Measurements from ENCODE around the gene SCGB2A2. TPM values are rescaled to one million over a fixed set of nuclear protein-coding genes. Genes with fewer than 3 reads are reported as not detected.

Gene SCGB2A2
- total RNA-seq, 1 experiment from 2014 or later = not detected

- TF ChIP-seq E2F4 (CRISPR knock-in tag; IDR thresholded peaks at IDR 0.05; ENCODE audit: borderline replicate concordance, low read depth) = no peak
- no peak for TF ChIP-seq ARID4B (CRISPR knock-in tag; IDR thresholded peaks at IDR 0.05; ENCODE audit: borderline replicate concordance)
- no peak for TF ChIP-seq E2F5 (CRISPR knock-in tag; IDR thresholded peaks at IDR 0.05)
Measured at GRCh38 chr11:62238151-62238550, 31.8 kb upstream of the SCGB2A2 start (continued).

- H3K9me3 Mint-ChIP-seq = no peaks in the 10 kb centered on the region
- no peaks in the 10 kb centered on the region for H3K36me3 Mint-ChIP-seq
- CTCF ChIA-PET = interaction anchor here (1.2 to 2.0 kb wide), 2 partner anchors 45 to 159 kb away, joined by 3 to 5 read pairs; no protein-coding TSS in a partner anchor
- ATAC-seq (no peak), DNase-seq (ENCODE audit: low spot score) (no peak)
- no peak for TF ChIP-seq ARID4B (CRISPR knock-in tag; IDR thresholded peaks at IDR 0.05; ENCODE audit: borderline replicate concordance)
- no peak for TF ChIP-seq CDX4 (CRISPR knock-in tag; IDR thresholded peaks at IDR 0.05; ENCODE audit: borderline replicate concordance)
- no peak for TF ChIP-seq AFF4 (CRISPR knock-in tag; IDR thresholded peaks at IDR 0.05; ENCODE audit: borderline replicate concordance)
- POLR2A ChIA-PET = no interaction called here
- peaks cover 7% of the 10 kb centered on the region for H3K4me1 Mint-ChIP-seq
- no peak overlapping the region for H3K4me3 Mint-ChIP-seq
- no peak overlapping the region for H3K27ac Mint-ChIP-seq
- peaks cover 7% of the 10 kb centered on the region for H3K27me3 Mint-ChIP-seq (ENCODE audit: low read depth)
Measured at GRCh38 chr11:62241095-62241494, 28.9 kb upstream of the SCGB2A2 start.

All from WTC11 (cell line).